Thyroid gland (tissue), 4 donors: ENCODE measurements around the gene RNF144A. TPM values are rescaled to one million over a fixed set of nuclear protein-coding genes. Genes with fewer than 3 reads are reported as not detected.

Experiments used
- DNase-seq, 2 donors: peaks; one replicate each; pipeline ENCODE4 v3.0.0-alpha.2; 2019
- H3K27ac ChIP-seq, 3 donors: fragments of 200-600 bp; sonication (generic); 1 replicate in 2 of 3; 2 replicates in 1 of 3; pipeline ENCODE4 v1.5.1; 2016 to 2019; ENCODE audit warnings: mild to moderate bottlenecking in 1 of 3, moderate library complexity in 1 of 3
- H3K27me3 ChIP-seq: fragments of 200-600 bp; sonication (generic); one replicate; pipeline ENCODE4 v1.5.1; 2019
- H3K36me3 ChIP-seq, 2 donors: fragments of 200-600 bp; sonication (generic); one replicate each; pipeline ENCODE4 v1.5.1; 2016 to 2019
- H3K4me1 ChIP-seq, 2 donors: fragments of 200-600 bp; sonication (generic); one replicate each; pipeline ENCODE4 v1.5.1; 2017 to 2019
- H3K4me3 ChIP-seq, 3 donors: fragments of 200-600 bp; sonication (generic); replicated peaks in 1 of 3; 1 replicate in 2 of 3; 2 replicates in 1 of 3; pipeline ENCODE4 v1.5.1; 2016; ENCODE audit warnings: mild to moderate bottlenecking in 1 of 3
- H3K9me3 ChIP-seq: fragments of 200-600 bp; sonication (generic); one replicate; pipeline ENCODE4 v1.5.1; 2017
- CTCF ChIP-seq, 6 experiments: fragments of 200-600 bp in 3 of 6; fragments of 450-650 bp in 3 of 6; sonication (generic) in 3 of 6; IDR thresholded peaks; one replicate each; pipeline ENCODE4 v1.5.1; 2016 to 2019; ENCODE audit warnings: antibody characterized with exemption in 6 of 6, mild to moderate bottlenecking in 2 of 6, inconsistent platforms in 1 of 6, moderate library complexity in 1 of 6
- POLR2A ChIP-seq, 2 donors: fragments of 450-650 bp; IDR thresholded peaks; one replicate each; pipeline ENCODE4 v1.6.1; 2017; ENCODE audit warnings: antibody characterized with exemption in 2 of 2, mild to moderate bottlenecking in 2 of 2, moderate library complexity in 1 of 2
- WGBS, 2 donors: methylation state at CpG; one replicate each; pipeline ENCODE4 v1.1.5; 2017; 5-methylcytosine and 5-hydroxymethylcytosine counted together
- intact Hi-C: fragments of 100-400 bp; cut with DNase I; formaldehyde crosslinking; loops from one replicate; pipeline ENCODE4 v1.15.1; 2023
- total RNA-seq, 4 donors: library from RNA; depleted of rRNA; stranded (reverse); fragments of >200 nt; gene quantifications; one replicate each; pipeline ENCODE4 v1.2.3, GENCODE V29; 2016

RNF144A gene
- total RNA-seq, 4 donors from 2014 or later, result 8.0 to 12.2 (median 10.6) TPM

DNA sequence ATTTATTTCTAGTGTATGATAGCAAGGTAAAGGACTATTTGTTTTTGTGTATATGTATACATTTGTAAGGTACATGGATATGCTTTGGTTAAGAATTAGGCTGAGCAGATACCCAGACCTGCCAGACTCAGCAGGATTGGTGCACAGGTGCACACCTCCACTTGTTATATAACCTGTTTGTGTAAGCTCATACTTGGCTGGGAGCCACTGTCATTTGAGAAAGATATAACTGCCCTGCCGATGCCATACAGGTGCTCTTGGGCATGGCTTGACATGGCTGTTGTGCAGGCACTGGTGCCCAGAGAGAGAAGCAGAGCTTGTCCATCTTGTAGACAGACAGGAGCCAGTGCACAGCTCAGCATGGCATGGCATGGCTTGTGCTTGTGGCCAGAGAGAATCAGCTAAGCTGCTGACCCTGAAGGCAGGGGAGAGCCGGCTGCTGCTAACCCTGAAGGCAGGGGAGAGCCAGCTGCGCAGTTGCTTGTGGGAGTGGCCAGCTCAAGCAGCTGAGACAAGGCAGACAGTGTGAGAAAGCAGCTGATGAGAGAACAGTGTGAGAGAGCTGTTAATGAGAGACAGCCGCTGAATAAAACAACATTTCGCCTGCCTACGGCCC is 136.5 kb downstream of the RNF144A start:
- 66 to 69% methylated on average over 6 of the region's 6 CpGs for WGBS, 2 donors
- H3K4me3 ChIP-seq, result no peak overlapping the region
- TF ChIP-seq POLR2A (IDR thresholded peaks at IDR 0.05) (no peak), CTCF (IDR thresholded peaks at IDR 0.05) (no peak)
- H3K36me3 ChIP-seq, result no peaks in the 10 kb centered on the region
- no peaks in the 10 kb centered on the region for H3K9me3 ChIP-seq
- intact Hi-C loops, result no loop called here
- H3K27ac ChIP-seq, result no peak overlapping the region
- DNase-seq, result peak in 1 of 2 donors; percentile 29
- H3K4me1 ChIP-seq, result no peaks in the 10 kb centered on the region
- H3K27me3 ChIP-seq, result no peaks in the 10 kb centered on the region

- no peaks in the 10 kb centered on the region for H3K36me3 ChIP-seq
- no peak overlapping the region for H3K27ac ChIP-seq
- H3K4me1 ChIP-seq, result no peaks in the 10 kb centered on the region
- DNase-seq, result no peak
- no peak overlapping the region for H3K4me3 ChIP-seq
- no peaks in the 10 kb centered on the region for H3K9me3 ChIP-seq
- intact Hi-C loops, result no loop called here
- 67 to 75% methylated on average over 4 of the region's 4 CpGs for WGBS, 2 donors
- no peaks in the 10 kb centered on the region for H3K27me3 ChIP-seq
- no peak for TF ChIP-seq POLR2A (IDR thresholded peaks at IDR 0.05)
- no peak for TF ChIP-seq CTCF (IDR thresholded peaks at IDR 0.05)
Measured at GRCh38 chr2:7057865-7058400, 140.7 kb downstream of the RNF144A start.

DNA sequence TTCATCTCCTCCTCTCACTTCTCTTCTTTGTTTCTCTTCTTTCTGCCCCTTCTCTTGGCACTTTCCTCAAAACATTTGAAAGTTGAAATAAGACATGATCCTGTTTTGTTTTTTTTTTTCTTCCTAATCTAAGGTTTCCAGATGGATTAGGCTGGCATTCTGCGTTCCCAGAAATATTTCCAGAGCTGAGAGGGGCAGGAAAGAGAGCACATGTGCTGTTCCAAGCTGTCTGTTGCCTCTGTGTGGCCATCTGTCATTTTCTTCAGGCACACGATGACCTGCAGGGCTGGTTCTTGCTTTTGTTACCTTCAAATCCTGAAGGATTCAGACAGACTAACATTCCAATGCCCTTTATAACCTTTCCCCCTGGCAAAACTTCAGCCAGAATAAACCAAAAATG is 142.9 kb downstream of the RNF144A start:
- no peaks in the 10 kb centered on the region for H3K27me3 ChIP-seq
- WGBS, 2 donors, result 62 to 69% methylated on average over 2 of the region's 2 CpGs
- no peak for TF ChIP-seq CTCF (IDR thresholded peaks at IDR 0.05)
- no peak for TF ChIP-seq POLR2A (IDR thresholded peaks at IDR 0.05)
- no peak overlapping the region for H3K27ac ChIP-seq
- H3K4me3 ChIP-seq, result no peak overlapping the region
- H3K36me3 ChIP-seq, result no peaks in the 10 kb centered on the region
- DNase-seq, result no peak
- H3K4me1 ChIP-seq, result no peaks in the 10 kb centered on the region
- intact Hi-C loops, result no loop called here
- H3K9me3 ChIP-seq, result no peaks in the 10 kb centered on the region

GRCh38 chr2:7060631-7061449 is 143.6 kb downstream of the RNF144A start:
- no peaks in the 10 kb centered on the region for H3K27me3 ChIP-seq
- H3K9me3 ChIP-seq, result no peaks in the 10 kb centered on the region
- intact Hi-C loops, result no loop called here
- H3K4me3 ChIP-seq, result no peak overlapping the region
- no peaks in the 10 kb centered on the region for H3K36me3 ChIP-seq
- DNase-seq, result no peak
- H3K27ac ChIP-seq, result no peak overlapping the region
- WGBS, 2 donors, result 67 to 75% methylated on average over 8 of the region's 8 CpGs
- no peaks in the 10 kb centered on the region for H3K4me1 ChIP-seq
- TF ChIP-seq POLR2A (IDR thresholded peaks at IDR 0.05), result no peak
- TF ChIP-seq CTCF (IDR thresholded peaks at IDR 0.05), result no peak

- WGBS, 2 donors, result 78 to 86% methylated on average over 3 of the region's 3 CpGs
- intact Hi-C loops, result no loop called here
- TF ChIP-seq CTCF (IDR thresholded peaks at IDR 0.05) (no peak), POLR2A (IDR thresholded peaks at IDR 0.05) (no peak)
- no peak for DNase-seq
- no peaks in the 10 kb centered on the region for H3K4me1 ChIP-seq
- H3K27me3 ChIP-seq, result no peaks in the 10 kb centered on the region
- no peaks in the 10 kb centered on the region for H3K9me3 ChIP-seq
- H3K36me3 ChIP-seq, result no peaks in the 10 kb centered on the region
- H3K4me3 ChIP-seq, result no peak overlapping the region
- no peak overlapping the region for H3K27ac ChIP-seq
Measured at GRCh38 chr2:7061450-7061789, 144.2 kb downstream of the RNF144A start.
